GM23248 (cell line): ENCODE measurements around the gene CACNA1C. TPM values are rescaled to one million over a fixed set of nuclear protein-coding genes. Genes with fewer than 3 reads are reported as not detected.

Experiments used
- DNase-seq: peaks from one replicate; pipeline ENCODE4 v3.0.0-alpha.2; 2015
- H2AFZ ChIP-seq: fragments of 200-600 bp; sonication (generic); 2 replicates; pipeline ENCODE4 v1.6.1; 2016; ENCODE audit warnings: antibody characterized with exemption
- H3F3A ChIP-seq: fragments of 200-600 bp; sonication (generic); 2 replicates; pipeline ENCODE4 v1.6.1; 2016; ENCODE audit warnings: mild to moderate bottlenecking, antibody characterized with exemption, mixed run types; ENCODE audit not compliant: insufficient read depth
- H3K27ac ChIP-seq: fragments of 200-600 bp; sonication (generic); 2 replicates; pipeline ENCODE4 v1.5.1; 2016; ENCODE audit warnings: mild to moderate bottlenecking
- H3K27me3 ChIP-seq: fragments of 200-600 bp; sonication (generic); replicated peaks from 2 replicates; pipeline ENCODE4 v1.6.1; 2016; ENCODE audit warnings: mild to moderate bottlenecking; ENCODE audit not compliant: insufficient read depth
- H3K36me3 ChIP-seq: fragments of 200-600 bp; sonication (generic); 2 replicates; pipeline ENCODE4 v1.6.1; 2016; ENCODE audit warnings: low read depth, mild to moderate bottlenecking
- H3K4me1 ChIP-seq: fragments of 200-600 bp; sonication (generic); 2 replicates; pipeline ENCODE4 v1.6.1; 2016; ENCODE audit warnings: mild to moderate bottlenecking; ENCODE audit not compliant: insufficient read depth
- H3K4me2 ChIP-seq: fragments of 200-600 bp; sonication (generic); one replicate; pipeline ENCODE4 v1.6.1; 2016; ENCODE audit warnings: mild to moderate bottlenecking; ENCODE audit not compliant: unreplicated experiment
- H3K4me3 ChIP-seq: fragments of 200-600 bp; sonication (generic); 2 replicates; pipeline ENCODE4 v1.5.1; 2016; ENCODE audit warnings: mild to moderate bottlenecking
- H3K79me2 ChIP-seq: fragments of 200-600 bp; sonication (generic); 2 replicates; pipeline ENCODE4 v1.6.1; 2016; ENCODE audit warnings: mild to moderate bottlenecking; ENCODE audit not compliant: insufficient read depth
- H3K9ac ChIP-seq: fragments of 200-600 bp; sonication (generic); 2 replicates; pipeline ENCODE4 v1.6.1; 2016; ENCODE audit warnings: mild to moderate bottlenecking
- H3K9me2 ChIP-seq: fragments of 200-600 bp; sonication (generic); 2 replicates; pipeline ENCODE4 v1.6.1; 2016; ENCODE audit warnings: mixed run types, mild to moderate bottlenecking, moderate library complexity; ENCODE audit not compliant: insufficient read depth
- H3K9me3 ChIP-seq: fragments of 200-600 bp; sonication (generic); one replicate; pipeline ENCODE4 v1.6.1; 2017; ENCODE audit warnings: low read depth
- H4K20me1 ChIP-seq: fragments of 200-600 bp; sonication (generic); 2 replicates; pipeline ENCODE4 v1.6.0; 2016; ENCODE audit not compliant: insufficient read depth
- EZH2 ChIP-seq: fragments of 200-600 bp; sonication (generic); IDR thresholded peaks from 2 replicates; pipeline ENCODE4 v1.6.1; 2018; ENCODE audit warnings: antibody characterized with exemption, mild to moderate bottlenecking; ENCODE audit not compliant: insufficient read depth, poor library complexity, severe bottlenecking
- EZH2phosphoT487 ChIP-seq: fragments of 200-600 bp; sonication (generic); IDR thresholded peaks from 2 replicates; pipeline ENCODE4 v1.6.1; 2018; ENCODE audit warnings: antibody characterized with exemption, moderate library complexity, mild to moderate bottlenecking, low read depth; ENCODE audit not compliant: insufficient read depth
- whole genome bisulfite sequencing, 2 experiments: methylation state at CpG; one replicate each; pipeline ENCODE4 v1.1.6; 2015 to 2017; ENCODE audit warnings: low lambda C conversion rate in 2 of 2, low coverage in 1 of 2; ENCODE audit errors: missing lambda C conversion rate in 2 of 2; 5-methylcytosine and 5-hydroxymethylcytosine counted together
- in situ Hi-C: fragments of 300-500 bp; cut with MboI; formaldehyde crosslinking; loops from 2 replicates; pipeline ENCODE4 v1.15.0; 2020
- polyA plus RNA-seq: library from polyadenylated mRNA; unstranded; fragments of >200 nt; fragmentation: Nextera tagmentation; extraction: Ambion mirVana; gene quantifications from 2 replicates; pipeline ENCODE4 v1.2.1, GENCODE V29; 2016
- total RNA-seq: library from RNA; depleted of rRNA; stranded (reverse); fragments of >200 nt; shearing (Covaris generic); gene quantifications from 2 replicates; pipeline ENCODE4 v1.2.3, GENCODE V29; 2014

CACNA1C gene
- total and polyA plus RNA-seq, 2 experiments from 2014 or later: 4.9 to 11.5 TPM

- Histone ChIP-seq H2AFZ (no peak overlapping the region), H3K27ac (no peak overlapping the region), H3K79me2 (no peaks in the 10 kb centered on the region), H4K20me1 (no peaks in the 10 kb centered on the region), H3K9me3 (no peaks in the 10 kb centered on the region), H3K27me3 (no peaks in the 10 kb centered on the region), H3K4me3 (no peak overlapping the region), H3K4me1 (peaks cover 10% of the 10 kb centered on the region; the same call in 1 of the 2 replicates), H3K4me2 (no peak overlapping the region), H3K9ac (no peak overlapping the region), H3F3A (no peaks in the 10 kb centered on the region), H3K36me3 (no peaks in the 10 kb centered on the region), H3K9me2 (no peaks in the 10 kb centered on the region)
- no peak for DNase-seq
- 96 to 97% methylated on average over 9 of the region's 9 CpGs for WGBS, 2 experiments
- in situ Hi-C loops: no loop called here
- TF ChIP-seq EZH2phosphoT487 (no peak), EZH2 (no peak)
These were observed 402.6 kb downstream of the CACNA1C start for GRCh38 chr12:2455410-2455809.

GRCh38 chr12:2456122-2456812 is 403.5 kb downstream of the CACNA1C start:
- Histone ChIP-seq H3K79me2 (no peaks in the 10 kb centered on the region), H3K9me2 (no peaks in the 10 kb centered on the region), H3K27ac (no peak overlapping the region), H3K4me1 (peaks cover 10% of the 10 kb centered on the region; the same call in 1 of the 2 replicates), H4K20me1 (no peaks in the 10 kb centered on the region), H3K9me3 (no peaks in the 10 kb centered on the region), H3K4me2 (no peak overlapping the region), H3K36me3 (no peaks in the 10 kb centered on the region), H2AFZ (no peak overlapping the region), H3K4me3 (no peak overlapping the region), H3F3A (no peaks in the 10 kb centered on the region), H3K27me3 (no peaks in the 10 kb centered on the region), H3K9ac (no peak overlapping the region)
- in situ Hi-C loops: no loop called here
- DNase-seq: no peak
- WGBS, 2 experiments: 93 to 95% methylated on average over 12 of the region's 12 CpGs
- TF ChIP-seq EZH2 (no peak), EZH2phosphoT487 (no peak)

- Histone ChIP-seq H3K4me2 (no peak overlapping the region), H3K4me3 (no peak overlapping the region), H3K9ac (no peak overlapping the region), H4K20me1 (no peaks in the 10 kb centered on the region), H3K9me2 (no peaks in the 10 kb centered on the region), H3K79me2 (no peaks in the 10 kb centered on the region), H3K27ac (no peak overlapping the region), H3K36me3 (no peaks in the 10 kb centered on the region), H3K9me3 (no peaks in the 10 kb centered on the region), H3K4me1 (peaks cover 10% of the 10 kb centered on the region; the same call in 1 of the 2 replicates), H2AFZ (no peak overlapping the region), H3K27me3 (no peaks in the 10 kb centered on the region), H3F3A (no peaks in the 10 kb centered on the region)
- in situ Hi-C loops: no loop called here
- 99% methylated on average over 6 of the region's 6 CpGs for WGBS, 2 experiments
- no peak for DNase-seq
- no peak for TF ChIP-seq EZH2phosphoT487
- TF ChIP-seq EZH2: no peak
These were observed 404.0 kb downstream of the CACNA1C start for GRCh38 chr12:2456813-2457186.

GRCh38 chr12:2457215-2457932 is 404.6 kb downstream of the CACNA1C start:
- no peak overlapping the region for H3K9ac ChIP-seq
- no peak for DNase-seq
- no peaks in the 10 kb centered on the region for H3K9me3 ChIP-seq
- H4K20me1 ChIP-seq: no peaks in the 10 kb centered on the region
- H3K27ac ChIP-seq: no peak overlapping the region
- TF ChIP-seq EZH2phosphoT487 (no peak), EZH2 (no peak)
- H2AFZ ChIP-seq: no peak overlapping the region
- in situ Hi-C loops: no loop called here
- peaks cover 10% of the 10 kb centered on the region; the same call in 1 of the 2 replicates for H3K4me1 ChIP-seq
- no peaks in the 10 kb centered on the region for H3K27me3 ChIP-seq
- no peaks in the 10 kb centered on the region for H3K36me3 ChIP-seq
- no peaks in the 10 kb centered on the region for H3K79me2 ChIP-seq
- no peak overlapping the region for H3K4me2 ChIP-seq
- H3K9me2 ChIP-seq: no peaks in the 10 kb centered on the region
- H3K4me3 ChIP-seq: no peak overlapping the region
- H3F3A ChIP-seq: no peaks in the 10 kb centered on the region
- WGBS, 2 experiments: 96 to 97% methylated on average over 23 of the region's 23 CpGs
